LNCaP clone FGC (cell line): ENCODE data around the gene LCLAT1.

Experiments used
- DNase-seq: peaks from one replicate; pipeline ENCODE4 v3.0.0-alpha.2; 2011; ENCODE audit warnings: low read depth
- H3K4me3 ChIP-seq: 2 replicates; pipeline ENCODE4 v1.5.1; 2011; ENCODE audit warnings: mild to moderate bottlenecking, low read depth, low read length, control low read depth
- TF ChIP-seq, protein P1 (sequence below): IDR thresholded peaks from 2 replicates; pipeline ENCODE4 v1.5.1; 2012; ENCODE audit warnings: mild to moderate bottlenecking; ENCODE audit not compliant: control insufficient read depth, insufficient read depth; ENCODE audit errors: extremely low read depth

LCLAT1 gene

DNA sequence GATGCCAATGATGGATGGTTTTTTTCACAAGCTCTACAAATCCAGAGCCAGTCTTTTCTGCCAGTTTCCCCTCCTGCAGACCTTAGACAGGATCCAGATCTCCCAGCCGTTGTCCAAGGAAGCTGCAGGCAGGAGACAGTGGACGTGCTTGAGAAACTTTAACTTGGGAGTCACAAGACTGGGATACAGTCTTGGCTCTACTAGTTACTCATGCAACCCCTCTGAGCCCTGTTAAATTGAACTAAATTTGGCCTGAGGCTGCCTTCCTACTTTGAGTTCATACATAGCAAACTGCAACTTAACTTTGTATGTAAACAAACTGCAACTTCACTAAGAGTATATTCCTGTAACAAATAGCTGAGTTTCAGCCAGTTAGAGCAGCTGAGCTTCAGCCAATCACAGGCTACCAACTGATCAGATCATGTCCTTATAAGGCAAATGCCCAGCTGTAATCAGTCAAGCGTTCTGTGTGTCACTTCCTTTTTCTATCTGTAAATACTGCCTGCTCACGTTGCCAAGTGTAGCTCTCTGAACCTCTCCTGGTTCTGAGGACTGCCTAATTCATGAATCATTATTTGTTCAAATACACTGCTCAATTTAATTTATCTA lies 219.3 kb downstream of the LCLAT1 start:
- peak; percentile 73 for DNase-seq
- TF ChIP-seq, protein P1, sequence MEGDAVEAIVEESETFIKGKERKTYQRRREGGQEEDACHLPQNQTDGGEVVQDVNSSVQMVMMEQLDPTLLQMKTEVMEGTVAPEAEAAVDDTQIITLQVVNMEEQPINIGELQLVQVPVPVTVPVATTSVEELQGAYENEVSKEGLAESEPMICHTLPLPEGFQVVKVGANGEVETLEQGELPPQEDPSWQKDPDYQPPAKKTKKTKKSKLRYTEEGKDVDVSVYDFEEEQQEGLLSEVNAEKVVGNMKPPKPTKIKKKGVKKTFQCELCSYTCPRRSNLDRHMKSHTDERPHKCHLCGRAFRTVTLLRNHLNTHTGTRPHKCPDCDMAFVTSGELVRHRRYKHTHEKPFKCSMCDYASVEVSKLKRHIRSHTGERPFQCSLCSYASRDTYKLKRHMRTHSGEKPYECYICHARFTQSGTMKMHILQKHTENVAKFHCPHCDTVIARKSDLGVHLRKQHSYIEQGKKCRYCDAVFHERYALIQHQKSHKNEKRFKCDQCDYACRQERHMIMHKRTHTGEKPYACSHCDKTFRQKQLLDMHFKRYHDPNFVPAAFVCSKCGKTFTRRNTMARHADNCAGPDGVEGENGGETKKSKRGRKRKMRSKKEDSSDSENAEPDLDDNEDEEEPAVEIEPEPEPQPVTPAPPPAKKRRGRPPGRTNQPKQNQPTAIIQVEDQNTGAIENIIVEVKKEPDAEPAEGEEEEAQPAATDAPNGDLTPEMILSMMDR, result no peak
- no peak overlapping the region for H3K4me3 ChIP-seq

DNA sequence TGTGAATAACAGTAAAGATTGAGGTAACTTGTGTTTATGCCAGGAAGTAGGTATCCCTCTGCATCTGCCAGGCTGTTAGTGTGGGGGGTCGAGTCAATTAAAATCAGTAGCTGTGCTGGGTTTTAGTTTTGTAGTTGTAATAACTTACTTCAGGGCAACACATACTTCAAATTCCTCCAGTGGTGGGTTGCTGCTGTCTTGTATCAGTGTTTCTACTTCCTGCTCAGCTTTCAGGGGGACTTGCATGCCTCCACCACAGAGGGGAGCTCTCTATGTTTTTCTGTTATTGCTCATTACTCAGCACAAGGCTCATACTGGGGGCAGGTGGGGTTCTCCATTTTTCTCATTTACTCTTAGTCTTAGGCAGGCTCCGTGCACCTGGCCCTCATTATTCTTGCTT lies 223.4 kb downstream of the LCLAT1 start:
- no peak overlapping the region for H3K4me3 ChIP-seq
- DNase-seq, result no peak
- TF ChIP-seq, protein P1, result no peak

DNA sequence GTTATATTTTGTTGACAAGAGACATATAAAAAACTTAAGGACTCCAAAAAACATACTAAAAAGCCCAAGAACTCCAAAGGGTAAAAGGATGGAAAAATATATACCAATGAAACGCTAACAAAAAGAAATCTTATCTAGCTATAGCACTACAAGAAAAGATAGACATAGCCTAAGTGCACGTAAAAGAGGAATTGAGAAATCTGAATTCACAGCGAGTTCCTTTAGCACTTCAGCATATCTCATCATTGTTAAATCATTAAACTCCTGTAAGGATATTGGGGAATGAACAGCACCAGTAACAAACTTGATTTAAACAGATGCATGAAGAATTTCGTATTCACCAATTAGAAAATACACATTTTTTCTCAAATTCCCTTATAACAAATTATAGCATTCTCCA lies 226.1 kb downstream of the LCLAT1 start:
- DNase-seq, result no peak
- H3K4me3 ChIP-seq, result no peak overlapping the region
- TF ChIP-seq, protein P1, result no peak

DNA sequence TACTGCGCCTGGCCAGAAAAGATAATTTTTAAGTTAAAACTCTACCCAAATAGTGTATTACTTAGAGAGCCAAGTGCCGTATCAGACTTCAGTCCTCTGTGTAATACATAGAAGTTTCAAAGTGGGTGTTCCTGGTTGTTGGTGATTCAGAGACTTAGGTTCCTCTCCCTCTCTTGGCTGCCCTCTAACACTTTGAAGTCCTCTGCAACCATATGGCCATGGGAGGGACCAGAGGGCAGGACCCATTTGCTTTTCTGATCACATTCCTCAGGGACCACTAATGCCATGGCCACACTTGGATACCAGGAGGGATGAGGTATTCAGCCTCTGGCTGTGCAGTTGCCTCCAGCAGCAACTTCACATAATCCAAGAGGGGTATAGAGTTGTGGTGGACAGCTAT lies 228.7 kb downstream of the LCLAT1 start:
- TF ChIP-seq, protein P1, result no peak
- H3K4me3 ChIP-seq, result no peak overlapping the region
- no peak for DNase-seq

DNA sequence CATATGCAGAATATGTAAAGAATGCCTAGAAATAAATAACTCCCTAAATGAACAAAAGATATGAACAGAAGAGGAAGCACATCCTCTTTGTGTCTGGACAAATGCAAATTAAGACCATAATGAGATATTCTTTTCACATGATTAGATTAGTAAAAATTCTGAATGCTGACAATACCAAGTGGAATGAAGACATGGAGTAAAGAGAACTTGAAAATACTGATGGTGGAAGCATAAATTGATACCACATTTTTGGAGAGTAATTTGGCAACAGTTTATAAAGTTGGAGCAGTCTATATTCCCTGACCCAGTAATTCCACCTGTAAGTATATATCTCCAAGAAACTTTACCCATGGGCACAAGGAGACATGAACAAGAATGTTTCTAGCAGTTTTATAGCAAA lies 230.2 kb downstream of the LCLAT1 start:
- TF ChIP-seq, protein P1, result no peak
- no peak overlapping the region for H3K4me3 ChIP-seq
- DNase-seq, result no peak

DNA sequence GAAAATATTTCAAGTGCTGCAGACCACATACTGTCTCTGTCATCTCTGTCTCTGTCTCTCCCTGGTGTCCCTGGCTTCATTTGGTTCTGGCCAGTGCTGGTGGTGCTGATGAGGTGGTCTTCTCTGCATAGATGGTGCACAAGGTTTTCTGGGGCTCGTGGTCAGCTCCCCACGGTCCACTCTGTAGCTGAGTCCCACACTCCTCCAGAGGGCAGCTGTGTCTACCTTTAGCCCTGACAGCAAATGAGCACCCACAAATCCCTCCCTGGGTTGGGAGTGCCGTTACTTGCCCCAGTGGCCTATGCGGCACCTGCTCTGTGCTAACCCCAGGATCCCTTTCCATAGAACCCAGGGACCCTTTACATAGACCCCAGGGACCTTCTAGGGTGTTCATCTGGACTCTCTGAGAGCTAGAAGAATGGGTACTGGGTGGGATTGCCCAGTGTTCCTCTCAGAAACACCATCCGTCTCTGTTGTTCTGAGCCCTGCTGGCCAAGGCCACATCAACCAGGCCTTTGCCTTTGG lies 230.9 kb downstream of the LCLAT1 start:
- TF ChIP-seq, protein P1, result no peak
- no peak for DNase-seq
- no peak overlapping the region for H3K4me3 ChIP-seq
